Measurements from ENCODE around the gene USH2A. TPM values are rescaled to one million over a fixed set of nuclear protein-coding genes. Genes with fewer than 3 reads are reported as not detected.

The USH2A gene
- total RNA-seq, 2 experiments from 2014 or later = not detected

GRCh38 chr1:216388558-216388957 is 34.7 kb downstream of the USH2A start:
- Histone ChIP-seq H3K27ac (ENCODE audit: low read depth in 1 of 2, low read length in 2 of 2) (no peak overlapping the region), H3K27me3 (ENCODE audit: control insufficient read depth in 1 of 2, insufficient read depth in 2 of 2, low read length in 2 of 2) (no peaks in the 10 kb centered on the region), H3K9me3 (ENCODE audit: control insufficient read depth in 1 of 2, insufficient read depth in 1 of 2, low read length in 2 of 2) (peaks cover 0 to 3% of the 10 kb centered on the region in 2 experiments), H3K36me3 (ENCODE audit: insufficient read depth, low read length) (no peaks in the 10 kb centered on the region), H3K4me3 (ENCODE audit: low read length) (no peak overlapping the region), H3K4me1 (ENCODE audit: insufficient read depth, low read length) (no peaks in the 10 kb centered on the region)
- intact Hi-C loops (cut with DNase I, micrococcal nuclease) = no loop called here
- Mint-ChIP-seq H3K4me1 (ENCODE audit: low read depth) (no peaks in the 10 kb centered on the region), H3K27ac (no peak overlapping the region), H3K27me3 (no peaks in the 10 kb centered on the region), H3K9me3 (peaks cover 5% of the 10 kb centered on the region), H3K4me3 (no peak overlapping the region), H3K36me3 (ENCODE audit: low read depth) (no peaks in the 10 kb centered on the region)
- TF ChIP-seq CTCF (IDR thresholded peaks at IDR 0.05) = no peak
- ATAC-seq (ENCODE audit: poor library complexity) (no peak), DNase-seq (no peak)
- CTCF ChIA-PET = no interaction called here
- POLR2A ChIA-PET = no interaction called here

GRCh38 chr1:216387782-216388181 is 35.5 kb downstream of the USH2A start:
- Histone ChIP-seq H3K27ac (ENCODE audit: low read depth in 1 of 2, low read length in 2 of 2) (no peak overlapping the region), H3K4me1 (ENCODE audit: insufficient read depth, low read length) (no peaks in the 10 kb centered on the region), H3K36me3 (ENCODE audit: insufficient read depth, low read length) (no peaks in the 10 kb centered on the region), H3K27me3 (ENCODE audit: control insufficient read depth in 1 of 2, insufficient read depth in 2 of 2, low read length in 2 of 2) (no peaks in the 10 kb centered on the region), H3K4me3 (ENCODE audit: low read length) (no peak overlapping the region), H3K9me3 (ENCODE audit: control insufficient read depth in 1 of 2, insufficient read depth in 1 of 2, low read length in 2 of 2) (peaks cover 0 to 4% of the 10 kb centered on the region in 2 experiments)
- ChIA-PET POLR2A (no interaction called here), CTCF (no interaction called here)
- Mint-ChIP-seq H3K36me3 (ENCODE audit: low read depth) (no peaks in the 10 kb centered on the region), H3K27ac (no peak overlapping the region), H3K4me3 (no peak overlapping the region), H3K27me3 (no peaks in the 10 kb centered on the region), H3K9me3 (peaks cover 5% of the 10 kb centered on the region), H3K4me1 (ENCODE audit: low read depth) (no peaks in the 10 kb centered on the region)
- intact Hi-C loops (cut with DNase I, micrococcal nuclease) = no loop called here
- no peak for TF ChIP-seq CTCF (IDR thresholded peaks at IDR 0.05)
- ATAC-seq (ENCODE audit: poor library complexity) = no peak
- no peak for DNase-seq

DNA sequence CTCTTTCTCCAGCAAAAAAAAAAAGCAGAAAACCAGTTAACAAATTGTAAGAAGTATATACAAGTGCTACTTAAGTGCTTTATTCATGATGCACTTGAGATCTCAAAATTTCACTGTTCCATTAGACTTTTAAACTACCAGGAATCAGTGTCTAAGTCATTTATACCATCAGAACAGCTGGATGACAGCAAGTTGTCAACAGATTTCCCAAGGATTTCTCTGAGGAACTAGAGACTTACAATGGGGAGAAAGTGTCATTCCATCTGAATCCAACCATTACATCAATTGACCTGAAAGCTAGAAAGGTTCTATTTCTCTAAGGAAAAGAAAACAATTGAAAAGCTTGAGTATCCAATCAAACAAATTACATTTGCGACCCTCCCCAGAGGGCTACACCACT is 43.8 kb downstream of the USH2A start:
- no peaks in the 10 kb centered on the region for H3K4me1 ChIP-seq (ENCODE audit: insufficient read depth, low read length)
- ATAC-seq (ENCODE audit: poor library complexity) = no peak
- H3K27ac ChIP-seq (ENCODE audit: low read depth in 1 of 2, low read length in 2 of 2) = no peak overlapping the region
- no peak for TF ChIP-seq CTCF (IDR thresholded peaks at IDR 0.05)
- Mint-ChIP-seq H3K27me3 (no peaks in the 10 kb centered on the region), H3K4me1 (ENCODE audit: low read depth) (no peaks in the 10 kb centered on the region), H3K36me3 (ENCODE audit: low read depth) (no peaks in the 10 kb centered on the region), H3K27ac (no peak overlapping the region), H3K4me3 (no peak overlapping the region), H3K9me3 (peaks cover 2% of the 10 kb centered on the region)
- H3K9me3 ChIP-seq (ENCODE audit: control insufficient read depth in 1 of 2, insufficient read depth in 1 of 2, low read length in 2 of 2) = peaks cover 0 to 4% of the 10 kb centered on the region in 2 experiments
- DNase-seq = no peak
- H3K4me3 ChIP-seq (ENCODE audit: low read length) = no peak overlapping the region
- CTCF ChIA-PET = no interaction called here
- POLR2A ChIA-PET = no interaction called here
- no peaks in the 10 kb centered on the region for H3K27me3 ChIP-seq (ENCODE audit: control insufficient read depth in 1 of 2, insufficient read depth in 2 of 2, low read length in 2 of 2)
- H3K36me3 ChIP-seq (ENCODE audit: insufficient read depth, low read length) = no peaks in the 10 kb centered on the region
- intact Hi-C loops (cut with DNase I, micrococcal nuclease) = no loop called here
